Ishikawa (cell line): ENCODE data around the gene TINAG.

Experiments
- CEBPB ChIP-seq: IDR thresholded peaks from 2 replicates; pipeline ENCODE4 v1.6.1; 2012
- CREB1 ChIP-seq: IDR thresholded peaks from 2 replicates; pipeline ENCODE4 v1.6.1; 2012; ENCODE audit warnings: low read depth
- EGR1 ChIP-seq: IDR thresholded peaks from 2 replicates; pipeline ENCODE4 v1.6.1; 2012
- EP300 ChIP-seq: IDR thresholded peaks from 2 replicates; pipeline ENCODE4 v1.6.1; 2012; ENCODE audit warnings: borderline replicate concordance
- FOXM1 ChIP-seq: IDR thresholded peaks from 2 replicates; pipeline ENCODE4 v1.6.1; 2012; ENCODE audit warnings: low read depth, borderline replicate concordance
- MAX ChIP-seq: IDR thresholded peaks from 2 replicates; pipeline ENCODE4 v1.6.1; 2012
- NFIC ChIP-seq: IDR thresholded peaks from 2 replicates; pipeline ENCODE4 v1.6.1; 2012
- RAD21 ChIP-seq: IDR thresholded peaks from 2 replicates; pipeline ENCODE4 v1.6.1; 2012; ENCODE audit warnings: low read depth
- REST ChIP-seq: IDR thresholded peaks from 2 replicates; pipeline ENCODE4 v1.6.1; 2012; ENCODE audit warnings: low read depth, mild to moderate bottlenecking
- TAF1 ChIP-seq: IDR thresholded peaks from 2 replicates; pipeline ENCODE4 v1.6.1; 2012; ENCODE audit warnings: low read depth, mild to moderate bottlenecking
- TCF12 ChIP-seq: IDR thresholded peaks from 2 replicates; pipeline ENCODE4 v1.6.1; 2012; ENCODE audit warnings: low read depth
- TEAD4 ChIP-seq: IDR thresholded peaks from 2 replicates; pipeline ENCODE4 v1.6.1; 2012
- USF1 ChIP-seq: IDR thresholded peaks from 2 replicates; pipeline ENCODE4 v1.6.1; 2012
- YY1 ChIP-seq: IDR thresholded peaks from 2 replicates; pipeline ENCODE4 v1.6.1; 2012; ENCODE audit warnings: low read depth
- ZBTB7A ChIP-seq: IDR thresholded peaks from 2 replicates; pipeline ENCODE4 v1.6.1; 2012; ENCODE audit warnings: low read depth

TINAG gene

GRCh38 chr6:54274383-54274782 is 33.9 kb upstream of the TINAG start:
- TF ChIP-seq USF1 (no peak), ZBTB7A (no peak), TCF12 (no peak), TAF1 (no peak), EP300 (no peak)

GRCh38 chr6:54282186-54282585 is 26.1 kb upstream of the TINAG start:
- no peak for TF ChIP-seq CEBPB
- no peak for TF ChIP-seq CREB1
- TF ChIP-seq MAX, result no peak
- no peak for TF ChIP-seq YY1
- no peak for TF ChIP-seq TAF1
- no peak for TF ChIP-seq REST
- no peak for TF ChIP-seq EGR1
- no peak for TF ChIP-seq FOXM1
- no peak for TF ChIP-seq USF1
- no peak for TF ChIP-seq EP300

GRCh38 chr6:54284161-54284860 is 23.9 kb upstream of the TINAG start:
- TF ChIP-seq YY1 (no peak), NFIC (no peak), REST (no peak), TAF1 (no peak), RAD21 (no peak), ZBTB7A (no peak), TEAD4 (no peak), EP300 (no peak), MAX (no peak), USF1 (no peak), FOXM1 (no peak), TCF12 (no peak), EGR1 (no peak), CREB1 (no peak), CEBPB (no peak)

GRCh38 chr6:54285595-54285994 is 22.6 kb upstream of the TINAG start:
- TF ChIP-seq CEBPB, result no peak

- TF ChIP-seq RAD21, result no peak
- TF ChIP-seq MAX, result no peak
- no peak for TF ChIP-seq USF1
- no peak for TF ChIP-seq CEBPB
- TF ChIP-seq TCF12, result no peak
- TF ChIP-seq CREB1, result no peak
- no peak for TF ChIP-seq TEAD4
- TF ChIP-seq TAF1, result no peak
- TF ChIP-seq EGR1, result no peak
- no peak for TF ChIP-seq YY1
- TF ChIP-seq EP300, result no peak
- no peak for TF ChIP-seq ZBTB7A
- no peak for TF ChIP-seq FOXM1
- no peak for TF ChIP-seq NFIC
- TF ChIP-seq REST, result no peak
Observed at GRCh38 chr6:54286141-54286540, 22.1 kb upstream of the TINAG start.
